ENCODE results near the gene UBFD1.

GRCh38 chr16:23528644-23529310 lies 28.8 kb upstream of the UBFD1 start:
- TF ChIP-seq CTCF (IDR thresholded peaks at IDR 0.05): no peak
- TF ChIP-seq EP300 (IDR thresholded peaks at IDR 0.05): no peak
- TF ChIP-seq POLR2A (IDR thresholded peaks at IDR 0.05; ENCODE audit: low read depth): no peak
- TF ChIP-seq POLR2AphosphoS5 (IDR thresholded peaks at IDR 0.05): no peak

Measured in esophagus muscularis mucosa (tissue), 4 donors.